ENCODE measurements around the gene ME1.
A peak's percentile ranks its signal among the peaks of the same experiment; 100 is the strongest.
"Not testable (repeated sequence)": the region's sequence is repeated elsewhere in the genome, so short reads cannot be mapped to it uniquely, and the experiment has no call there.

Gene ME1

GRCh38 chr6:83430611-83431544 is at the start of gene ME1:
TSS of gene ME1 (minus strand) at chr6:83431051. CDS start at chr6:83430954, 97 bp downstream.
- no peak for FAIRE-seq

GRCh38 chr6:83480470-83480869 is 49.6 kb upstream of the ME1 start:
- FAIRE-seq = no peak

- peak; percentile 27 for FAIRE-seq
Observed at GRCh38 chr6:83479389-83479788, 48.5 kb upstream of the ME1 start.

GRCh38 chr6:83476971-83477370 is 46.1 kb upstream of the ME1 start:
- no peak for FAIRE-seq

GRCh38 chr6:83474309-83474708 is 43.5 kb upstream of the ME1 start:
- no peak for FAIRE-seq

GRCh38 chr6:83472767-83473166 is 41.9 kb upstream of the ME1 start:
- FAIRE-seq = no peak

- FAIRE-seq = no peak
Observed at GRCh38 chr6:83470587-83470986, 39.7 kb upstream of the ME1 start.

- FAIRE-seq = no peak
Observed at GRCh38 chr6:83470001-83470400, 39.1 kb upstream of the ME1 start.

GRCh38 chr6:83467620-83468036 is 36.8 kb upstream of the ME1 start:
- FAIRE-seq = no peak

- no peak for FAIRE-seq
Observed at GRCh38 chr6:83466328-83466727, 35.5 kb upstream of the ME1 start.

- FAIRE-seq = no peak
Observed at GRCh38 chr6:83464381-83465140, 33.7 kb upstream of the ME1 start.

GRCh38 chr6:83463886-83464285 is 33.0 kb upstream of the ME1 start:
- FAIRE-seq = no peak

GRCh38 chr6:83462524-83462923 is 31.7 kb upstream of the ME1 start:
- no peak for FAIRE-seq

GRCh38 chr6:83461438-83461837 is 30.6 kb upstream of the ME1 start:
- FAIRE-seq = no peak

- FAIRE-seq = no peak
Observed at GRCh38 chr6:83459663-83460062, 28.8 kb upstream of the ME1 start.

GRCh38 chr6:83450015-83450414 is 19.2 kb upstream of the ME1 start:
- FAIRE-seq = not testable (repeated sequence)

- FAIRE-seq = not testable (repeated sequence)
Observed at GRCh38 chr6:83444086-83444699, 13.3 kb upstream of the ME1 start.

- no peak for FAIRE-seq
Observed at GRCh38 chr6:83443516-83443915, 12.7 kb upstream of the ME1 start.

GRCh38 chr6:83442752-83443151 is 11.9 kb upstream of the ME1 start:
- FAIRE-seq = no peak

- no peak for FAIRE-seq
Observed at GRCh38 chr6:83439201-83439600, 8.3 kb upstream of the ME1 start.

- no peak for FAIRE-seq
Observed at GRCh38 chr6:83436674-83437073, 5.8 kb upstream of the ME1 start.

- no peak for FAIRE-seq
Observed at GRCh38 chr6:83433177-83433576, 2.3 kb upstream of the ME1 start.

- FAIRE-seq = no peak
Observed at GRCh38 chr6:83432636-83433035, 1.8 kb upstream of the ME1 start.
